Activated naive CD8-positive, alpha-beta T cell treated with anti-CD3 and anti-CD28 coated beads for 36 hours (primary cell): ENCODE results near the gene COL24A1. TPM values are rescaled to one million over a fixed set of nuclear protein-coding genes. Genes with fewer than 3 reads are reported as not detected.
"Not testable (repeated sequence)": the region's sequence is repeated elsewhere in the genome, so short reads cannot be mapped to it uniquely, and the experiment has no call there.

Experiments
- DNase-seq: peaks from one replicate; pipeline ENCODE4 v3.0.0; 2021
- H3K27ac Mint-ChIP-seq: one replicate; pipeline ENCODE4 v1.8.0; 2022; ENCODE audit warnings: mild to moderate bottlenecking, moderate library complexity, mixed read lengths
- H3K27me3 Mint-ChIP-seq: one replicate; pipeline ENCODE4 v1.8.0; 2022; ENCODE audit warnings: mild to moderate bottlenecking, mixed read lengths
- H3K36me3 Mint-ChIP-seq: one replicate; pipeline ENCODE4 v1.8.0; 2021; ENCODE audit warnings: mild to moderate bottlenecking, mixed read lengths
- H3K4me1 Mint-ChIP-seq: one replicate; pipeline ENCODE4 v1.8.0; 2021; ENCODE audit warnings: mixed read lengths
- H3K4me3 Mint-ChIP-seq: one replicate; pipeline ENCODE4 v1.8.0; 2022; ENCODE audit warnings: mild to moderate bottlenecking, moderate library complexity, mixed read lengths
- H3K9me3 Mint-ChIP-seq: one replicate; pipeline ENCODE4 v1.8.0; 2022; ENCODE audit warnings: mixed read lengths
- total RNA-seq, 2 experiments: library from RNA; stranded (reverse); gene quantifications; one replicate each; pipeline ENCODE4 v1.2.3, GENCODE V29; 2021

Gene COL24A1
- total RNA-seq, 2 experiments from 2014 or later: not detected

DNA sequence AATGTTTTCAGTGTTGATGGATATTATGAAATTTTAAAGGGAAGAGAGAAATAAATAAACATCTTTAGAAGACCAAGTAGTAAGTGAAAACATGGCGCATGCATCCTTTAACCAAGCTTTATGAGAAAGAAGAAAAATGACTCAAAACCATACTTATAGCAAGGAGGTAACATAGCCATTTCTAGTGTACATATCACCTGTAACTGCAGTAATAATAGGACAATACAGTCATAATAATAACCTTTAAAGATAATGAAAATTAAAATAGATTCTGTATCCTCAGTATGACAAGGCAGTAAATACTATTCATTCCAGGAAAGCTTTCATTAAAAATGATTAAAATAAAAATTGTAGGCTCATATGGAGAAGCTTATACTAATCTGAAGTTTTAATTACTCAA, 141.2 kb downstream of the COL24A1 start:
- Mint-ChIP-seq H3K36me3 (no peaks in the 10 kb centered on the region), H3K4me3 (no peak overlapping the region), H3K4me1 (no peaks in the 10 kb centered on the region), H3K27me3 (no peaks in the 10 kb centered on the region), H3K9me3 (no peaks in the 10 kb centered on the region), H3K27ac (no peak overlapping the region)
- DNase-seq: no peak

DNA sequence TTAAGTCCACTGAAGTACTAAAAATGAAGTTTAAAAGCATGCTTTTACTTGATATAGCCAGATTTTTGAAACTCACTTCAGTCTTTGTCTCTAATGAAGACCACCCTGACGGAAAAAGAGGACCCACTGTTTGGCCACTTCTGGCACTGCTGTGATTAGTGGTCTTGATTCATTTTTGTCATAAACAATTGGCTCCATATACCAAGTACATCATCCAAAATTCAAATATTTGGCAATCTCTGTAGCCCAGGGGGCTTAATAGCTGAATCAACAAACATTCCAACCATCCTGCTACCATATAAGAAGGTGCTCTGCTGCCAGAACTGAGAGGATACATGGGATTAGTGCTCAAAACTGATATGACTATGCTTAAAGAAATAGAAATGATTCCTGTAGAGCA, 156.0 kb downstream of the COL24A1 start:
- no peak overlapping the region for H3K27ac Mint-ChIP-seq
- no peaks in the 10 kb centered on the region for H3K36me3 Mint-ChIP-seq
- no peaks in the 10 kb centered on the region for H3K4me1 Mint-ChIP-seq
- no peak for DNase-seq
- H3K27me3 Mint-ChIP-seq: no peaks in the 10 kb centered on the region
- peaks cover 6% of the 10 kb centered on the region for H3K9me3 Mint-ChIP-seq
- H3K4me3 Mint-ChIP-seq: no peak overlapping the region

DNA sequence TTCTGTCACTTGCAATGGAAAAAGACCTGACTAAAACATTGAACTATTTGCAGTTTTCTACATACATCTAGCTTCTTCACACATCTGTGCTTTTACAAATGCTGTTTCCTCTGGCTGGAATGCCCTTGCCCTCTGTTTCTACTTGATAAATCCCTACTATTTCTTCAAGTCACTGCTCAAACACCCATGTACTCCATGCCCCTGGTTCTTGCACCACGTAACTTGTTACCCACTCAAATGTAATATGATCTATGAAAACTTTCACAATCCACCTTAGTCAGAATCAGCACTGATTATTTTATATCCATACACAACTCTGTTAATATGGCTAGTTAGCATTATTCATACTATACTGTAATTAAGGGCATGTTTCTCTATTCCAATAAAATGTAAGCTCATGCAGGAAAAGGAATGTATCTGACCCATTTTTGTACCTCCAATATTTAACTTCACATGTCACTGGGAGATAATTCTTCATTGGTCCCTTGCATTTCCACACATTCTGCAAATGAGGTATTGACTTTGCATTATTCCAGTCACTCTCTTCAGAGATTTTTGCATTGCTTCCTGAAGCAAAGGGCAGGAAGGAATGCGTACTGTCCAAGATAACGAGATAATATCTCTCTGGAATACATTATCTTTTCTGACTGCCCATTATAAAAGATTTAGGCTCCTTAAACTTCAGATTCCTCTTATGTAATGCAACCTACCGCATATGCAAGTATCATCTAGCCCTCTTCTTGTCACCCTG, 158.3 kb downstream of the COL24A1 start:
- H3K4me3 Mint-ChIP-seq: no peak overlapping the region
- no peaks in the 10 kb centered on the region for H3K27me3 Mint-ChIP-seq
- H3K36me3 Mint-ChIP-seq: no peaks in the 10 kb centered on the region
- H3K9me3 Mint-ChIP-seq: no peaks in the 10 kb centered on the region
- no peaks in the 10 kb centered on the region for H3K4me1 Mint-ChIP-seq
- DNase-seq: no peak
- no peak overlapping the region for H3K27ac Mint-ChIP-seq

DNA sequence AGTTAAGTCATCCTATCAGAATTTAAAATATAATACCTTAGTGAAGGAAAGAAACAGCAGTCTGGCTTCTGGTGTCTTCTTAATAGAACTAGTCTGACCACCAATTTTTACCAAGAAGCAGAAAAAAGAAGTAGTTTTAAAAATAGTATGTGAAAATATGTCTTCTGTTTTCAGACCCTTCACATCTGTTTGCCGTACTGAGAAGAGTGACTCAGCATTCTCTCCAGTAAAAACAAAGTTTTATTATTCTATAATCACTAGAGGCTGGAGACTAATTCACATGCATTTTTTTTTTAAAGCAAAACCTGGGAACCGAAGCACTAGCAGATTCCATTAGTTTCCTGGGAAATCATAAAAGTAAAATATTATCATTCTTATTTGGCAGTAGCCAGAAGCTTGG, 163.8 kb downstream of the COL24A1 start:
- DNase-seq: no peak
- Mint-ChIP-seq H3K36me3 (no peaks in the 10 kb centered on the region), H3K4me1 (no peaks in the 10 kb centered on the region), H3K9me3 (no peaks in the 10 kb centered on the region), H3K27me3 (no peaks in the 10 kb centered on the region), H3K27ac (no peak overlapping the region), H3K4me3 (no peak overlapping the region)

DNA sequence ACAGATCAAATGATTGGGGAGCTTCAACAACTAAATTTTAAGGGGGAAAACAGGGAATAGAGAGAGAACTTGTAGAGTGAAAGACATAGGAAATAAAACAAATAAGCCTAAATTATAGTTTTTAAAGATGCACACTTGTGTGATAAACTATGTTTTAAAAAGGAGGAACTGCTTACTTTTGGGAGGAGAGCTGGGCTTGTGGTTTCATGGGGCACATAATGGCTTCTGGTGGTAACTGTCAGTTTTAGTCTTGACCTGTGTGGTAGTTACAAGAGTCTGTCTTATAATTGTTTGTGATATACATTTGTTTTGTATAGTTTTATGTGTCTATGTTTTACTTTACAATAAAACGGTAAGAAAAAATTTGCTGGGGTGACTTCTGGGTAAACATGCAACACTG, 165.3 kb downstream of the COL24A1 start:
- H3K9me3 Mint-ChIP-seq: no peaks in the 10 kb centered on the region
- no peak for DNase-seq
- no peak overlapping the region for H3K4me3 Mint-ChIP-seq
- H3K27ac Mint-ChIP-seq: no peak overlapping the region
- H3K4me1 Mint-ChIP-seq: no peaks in the 10 kb centered on the region
- H3K27me3 Mint-ChIP-seq: no peaks in the 10 kb centered on the region
- no peaks in the 10 kb centered on the region for H3K36me3 Mint-ChIP-seq

GRCh38 chr1:85984636-85985035, 171.9 kb downstream of the COL24A1 start:
- Mint-ChIP-seq H3K4me3 (no peak overlapping the region), H3K4me1 (no peaks in the 10 kb centered on the region), H3K27me3 (no peaks in the 10 kb centered on the region), H3K36me3 (no peaks in the 10 kb centered on the region), H3K9me3 (no peaks in the 10 kb centered on the region), H3K27ac (no peak overlapping the region)
- DNase-seq: no peak

DNA sequence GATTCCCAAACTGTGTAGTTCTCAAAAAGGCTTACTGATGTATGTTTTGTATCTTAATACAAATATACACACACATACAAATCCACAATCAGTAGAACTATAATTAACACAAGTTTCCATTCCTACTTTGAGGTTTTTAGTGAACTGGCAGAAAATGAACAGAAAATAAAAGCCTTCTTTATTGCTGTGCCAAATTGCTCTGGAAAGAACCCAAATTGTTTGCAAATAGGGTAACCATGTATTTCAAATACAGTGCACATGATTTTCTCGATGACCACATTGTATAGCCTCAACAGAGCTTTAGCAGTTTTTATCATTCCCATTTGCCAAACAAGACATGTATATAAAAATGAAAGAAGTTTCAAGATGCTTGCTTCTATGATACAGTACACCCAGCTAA, 173.3 kb downstream of the COL24A1 start:
- Mint-ChIP-seq H3K9me3 (peaks cover 7% of the 10 kb centered on the region), H3K36me3 (no peaks in the 10 kb centered on the region), H3K4me3 (no peak overlapping the region), H3K4me1 (no peaks in the 10 kb centered on the region), H3K27me3 (no peaks in the 10 kb centered on the region), H3K27ac (no peak overlapping the region)
- DNase-seq: no peak

DNA sequence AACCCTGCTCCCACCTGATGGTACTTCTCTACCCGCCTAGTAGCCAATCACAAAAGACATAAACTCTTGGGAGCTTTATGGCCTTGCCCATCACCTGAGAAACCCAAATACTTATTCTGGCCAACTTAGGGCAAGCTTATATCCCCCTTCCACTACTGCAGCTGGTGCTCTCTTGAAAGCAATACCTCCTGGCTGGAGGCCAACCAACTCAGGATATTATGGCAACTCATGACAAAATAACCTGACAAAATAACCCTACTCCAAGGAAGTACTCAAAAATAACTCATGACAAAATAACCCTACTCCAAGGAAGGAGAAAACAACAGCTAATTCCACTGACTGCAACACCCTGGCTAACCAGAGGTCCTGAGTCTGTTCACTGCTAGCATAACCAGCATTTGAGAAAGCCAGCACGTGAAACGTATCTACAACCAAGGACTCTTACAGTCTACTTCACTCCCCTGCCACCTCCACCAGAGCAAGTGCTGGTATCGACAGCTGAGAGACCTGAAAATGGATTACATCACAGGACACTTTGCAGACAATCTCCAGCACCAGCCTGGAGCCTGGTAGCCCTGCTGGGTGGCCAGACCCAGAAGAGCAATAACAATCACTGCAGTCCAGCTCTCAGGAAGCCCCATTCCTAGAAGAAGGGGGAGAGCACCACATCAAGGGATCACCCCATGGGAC, 179.9 kb downstream of the COL24A1 start:
- no peaks in the 10 kb centered on the region for H3K27me3 Mint-ChIP-seq
- DNase-seq: no peak
- H3K9me3 Mint-ChIP-seq: peaks cover 10% of the 10 kb centered on the region
- H3K4me1 Mint-ChIP-seq: no peaks in the 10 kb centered on the region
- H3K4me3 Mint-ChIP-seq: no peak overlapping the region
- no peaks in the 10 kb centered on the region for H3K36me3 Mint-ChIP-seq
- H3K27ac Mint-ChIP-seq: no peak overlapping the region

- Mint-ChIP-seq H3K9me3 (peaks cover 10% of the 10 kb centered on the region), H3K27me3 (no peaks in the 10 kb centered on the region), H3K27ac (no peak overlapping the region), H3K4me1 (no peaks in the 10 kb centered on the region), H3K4me3 (no peak overlapping the region), H3K36me3 (no peaks in the 10 kb centered on the region)
- DNase-seq: no peak
Measured at GRCh38 chr1:85975912-85976371, 180.6 kb downstream of the COL24A1 start.

DNA sequence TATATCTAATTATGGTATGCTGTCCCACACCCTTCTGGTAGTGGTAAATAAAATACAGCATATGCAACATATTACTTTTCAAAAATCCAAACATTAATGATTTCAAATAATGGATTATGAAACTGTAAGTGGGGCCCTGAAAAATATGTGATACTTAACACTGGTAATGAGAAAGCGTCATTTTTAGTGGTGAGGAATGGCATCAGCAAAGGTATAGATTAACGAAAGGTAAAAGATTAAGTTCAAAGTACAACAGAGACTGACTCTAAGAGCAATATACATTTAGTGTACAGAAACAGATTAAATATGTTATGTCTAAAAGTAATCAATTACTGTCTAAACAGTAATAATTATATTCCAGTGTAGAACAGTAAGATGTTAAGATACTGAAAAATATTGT, 194.1 kb downstream of the COL24A1 start:
- Mint-ChIP-seq H3K36me3 (no peaks in the 10 kb centered on the region), H3K4me3 (no peak overlapping the region), H3K4me1 (no peaks in the 10 kb centered on the region), H3K27ac (no peak overlapping the region), H3K9me3 (no peaks in the 10 kb centered on the region), H3K27me3 (no peaks in the 10 kb centered on the region)
- no peak for DNase-seq

DNA sequence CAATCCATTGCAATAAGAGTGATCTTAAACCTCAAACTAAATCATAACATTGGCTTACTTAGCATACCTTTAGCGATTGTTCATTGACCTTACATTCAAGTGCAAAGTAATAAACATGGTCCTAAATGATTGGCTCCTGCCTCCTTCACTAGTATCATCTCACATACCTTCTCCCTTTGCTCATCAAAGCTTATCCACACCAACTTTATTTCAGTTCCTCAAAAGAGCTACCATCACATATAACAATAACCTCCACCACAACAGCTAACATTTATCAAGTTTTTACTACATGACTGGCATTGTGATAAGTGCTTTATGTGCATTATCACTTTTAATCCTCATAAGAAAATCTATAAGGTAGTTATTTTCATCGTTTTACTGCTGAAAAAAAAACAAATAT, 198.8 kb downstream of the COL24A1 start:
- Mint-ChIP-seq H3K4me1 (no peaks in the 10 kb centered on the region), H3K36me3 (no peaks in the 10 kb centered on the region), H3K27me3 (no peaks in the 10 kb centered on the region), H3K27ac (no peak overlapping the region), H3K4me3 (no peak overlapping the region), H3K9me3 (no peaks in the 10 kb centered on the region)
- no peak for DNase-seq

GRCh38 chr1:85955218-85955617, 201.4 kb downstream of the COL24A1 start:
- H3K36me3 Mint-ChIP-seq, H3K27ac Mint-ChIP-seq, H3K27me3 Mint-ChIP-seq, H3K4me1 Mint-ChIP-seq, H3K4me3 Mint-ChIP-seq, DNase-seq, H3K9me3 Mint-ChIP-seq: not testable (repeated sequence)

DNA sequence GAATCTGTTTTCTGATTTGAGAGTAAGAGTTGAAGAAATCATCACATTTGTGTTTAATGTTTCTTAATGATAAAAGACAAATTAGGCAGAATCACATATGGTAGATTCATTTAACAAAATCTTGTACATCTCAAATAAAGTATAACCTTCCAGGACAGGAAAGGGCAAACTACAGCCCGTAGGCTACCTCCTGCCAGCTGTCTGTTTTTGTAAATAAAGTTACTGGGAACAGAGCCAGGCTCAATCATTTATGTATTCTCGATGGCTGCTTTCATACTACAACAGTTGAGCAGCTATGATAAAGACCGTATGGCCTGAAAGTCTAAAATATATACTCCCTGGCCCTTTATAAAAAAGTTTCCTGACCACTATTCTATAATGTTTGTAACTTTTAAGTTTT, 204.1 kb downstream of the COL24A1 start:
- H3K36me3 Mint-ChIP-seq: no peaks in the 10 kb centered on the region
- no peak for DNase-seq
- H3K27me3 Mint-ChIP-seq: no peaks in the 10 kb centered on the region
- H3K27ac Mint-ChIP-seq: no peak overlapping the region
- H3K4me1 Mint-ChIP-seq: no peaks in the 10 kb centered on the region
- no peaks in the 10 kb centered on the region for H3K9me3 Mint-ChIP-seq
- no peak overlapping the region for H3K4me3 Mint-ChIP-seq

- H3K4me1 Mint-ChIP-seq: no peaks in the 10 kb centered on the region
- H3K27me3 Mint-ChIP-seq: no peaks in the 10 kb centered on the region
Measured at GRCh38 chr1:85947186-85947585, 209.4 kb downstream of the COL24A1 start.

DNA sequence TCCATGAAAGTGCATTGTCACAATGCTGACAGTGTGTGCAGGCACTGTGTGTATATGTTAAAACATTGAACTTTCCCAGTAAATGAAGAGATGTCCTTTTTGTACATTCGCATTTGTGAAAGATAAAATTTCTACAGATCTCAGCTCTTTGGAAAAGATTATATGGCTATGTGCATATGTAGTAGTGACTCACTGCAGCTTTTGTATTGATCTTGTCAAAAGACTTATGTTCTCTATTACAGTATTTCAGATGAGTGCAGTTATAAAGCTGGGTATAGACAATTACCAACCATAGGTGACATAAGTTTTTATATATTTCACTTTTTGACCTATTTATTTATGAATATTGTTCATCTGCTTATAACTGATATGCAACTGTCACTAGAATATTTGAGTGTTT, 212.6 kb downstream of the COL24A1 start:
- H3K4me3 Mint-ChIP-seq: no peak overlapping the region
- no peak overlapping the region for H3K27ac Mint-ChIP-seq
- DNase-seq: no peak
- H3K9me3 Mint-ChIP-seq: peaks cover 1% of the 10 kb centered on the region
- H3K36me3 Mint-ChIP-seq: no peaks in the 10 kb centered on the region
- H3K4me1 Mint-ChIP-seq: no peaks in the 10 kb centered on the region
- H3K27me3 Mint-ChIP-seq: no peaks in the 10 kb centered on the region

More at GRCh38 chr1:85947186-85947585, 209.4 kb downstream of the COL24A1 start:
- Mint-ChIP-seq H3K9me3 (peaks cover 1% of the 10 kb centered on the region), H3K27ac (no peak overlapping the region), H3K36me3 (no peaks in the 10 kb centered on the region), H3K4me3 (no peak overlapping the region)
- DNase-seq: no peak

DNA sequence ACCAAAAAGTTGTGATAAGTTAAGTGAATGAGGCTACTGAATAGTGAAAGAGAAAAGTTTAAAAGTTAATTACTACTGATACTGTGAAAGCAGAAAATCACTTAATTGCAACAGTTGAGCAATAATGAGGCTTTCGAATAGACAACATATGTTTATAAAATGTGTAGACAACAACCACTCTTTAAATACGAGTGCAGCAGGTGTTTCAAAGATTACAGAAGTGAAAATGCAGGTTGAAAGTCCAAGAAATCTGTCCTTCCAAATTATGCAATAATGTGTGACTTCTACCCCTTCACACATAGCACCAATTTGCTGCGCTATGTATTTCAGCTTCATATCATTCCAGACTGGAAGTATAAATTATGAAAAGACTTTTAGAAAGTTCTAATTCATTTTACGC, 213.0 kb downstream of the COL24A1 start:
- Mint-ChIP-seq H3K4me3 (no peak overlapping the region), H3K4me1 (no peaks in the 10 kb centered on the region), H3K9me3 (peaks cover 1% of the 10 kb centered on the region), H3K27me3 (no peaks in the 10 kb centered on the region), H3K36me3 (no peaks in the 10 kb centered on the region), H3K27ac (no peak overlapping the region)
- DNase-seq: no peak
